Measurements from ENCODE around the gene NATD1.

Gene NATD1

DNA sequence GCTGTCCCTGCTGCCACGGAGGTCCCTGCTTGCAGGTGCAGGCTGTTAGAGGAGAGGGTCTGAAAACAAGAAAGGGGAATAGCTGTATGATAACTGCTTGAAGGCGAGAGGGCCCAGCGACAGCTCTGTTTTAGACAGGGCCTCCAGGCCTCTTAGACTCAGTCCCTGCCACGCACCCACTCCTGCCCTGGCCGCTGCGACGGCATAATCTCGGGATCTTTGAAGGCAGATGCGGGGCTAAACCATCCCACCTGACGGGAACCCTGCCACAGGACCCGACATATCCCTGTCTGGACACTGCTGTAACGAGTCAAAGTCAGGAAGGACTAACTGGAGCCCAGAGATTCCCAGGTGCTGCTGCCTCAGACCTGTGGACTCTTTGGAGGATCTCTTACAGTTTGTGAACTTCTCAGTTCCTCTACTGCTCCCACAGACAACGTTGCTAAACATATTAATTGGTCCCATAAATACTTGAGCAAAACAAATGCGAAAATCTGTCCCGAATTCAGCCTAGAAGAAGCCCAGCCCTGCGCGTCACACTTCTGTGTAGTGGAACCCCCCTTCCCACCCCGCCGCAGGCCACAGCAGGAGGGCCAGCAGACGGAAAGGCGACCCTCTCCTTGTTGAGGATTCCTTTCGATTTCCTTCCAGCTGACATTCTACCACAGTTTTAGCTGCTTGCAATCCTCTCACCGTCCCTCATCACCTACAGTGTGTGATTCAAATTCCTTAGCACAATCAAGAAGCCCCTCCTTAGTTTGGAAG is 38.3 kb downstream of the NATD1 start:
- ATAC-seq (ENCODE audit: low read depth) = peak; percentile 3
- H3K36me3 Mint-ChIP-seq = peaks cover 5% of the 10 kb centered on the region
- H3K27me3 Mint-ChIP-seq = no peaks in the 10 kb centered on the region
- peaks cover 20% of the 10 kb centered on the region for H3K4me1 Mint-ChIP-seq
- H3K9me3 Mint-ChIP-seq = no peaks in the 10 kb centered on the region
- DNase-seq (ENCODE audit: low spot score in 2 of 2) = peak in 1 of 2 donors; percentile 5
- peak overlapping the region; percentile 52 for H3K27ac Mint-ChIP-seq
- peak overlapping the region; percentile 95 for H3K4me3 Mint-ChIP-seq

- Mint-ChIP-seq H3K36me3 (peaks cover 5% of the 10 kb centered on the region), H3K9me3 (no peaks in the 10 kb centered on the region), H3K4me1 (peaks cover 20% of the 10 kb centered on the region), H3K27ac (peak within 1 kb of the TSS; percentile 95), H3K4me3 (peak within 1 kb of the TSS; percentile 95), H3K27me3 (no peaks in the 10 kb centered on the region)
- ATAC-seq (ENCODE audit: low read depth) (peak; percentile 93), DNase-seq (ENCODE audit: low spot score in 2 of 2) (peak; percentile 95 to 98)
Measured at GRCh38 chr17:21214015-21214776, 39.0 kb downstream of the NATD1 start, which contains the start of gene TMEM11. TMEM11 (minus strand) TSS chr17:21214161; CDS start chr17:21214152, 9 bp downstream.

GRCh38 chr17:21213638-21214014 is 39.6 kb downstream of the NATD1 start:
- no peak for ATAC-seq (ENCODE audit: low read depth)
- DNase-seq (ENCODE audit: low spot score in 2 of 2) = no peak
- Mint-ChIP-seq H3K27ac (peak overlapping the region; percentile 95), H3K9me3 (no peaks in the 10 kb centered on the region), H3K4me1 (peaks cover 20% of the 10 kb centered on the region), H3K36me3 (peaks cover 5% of the 10 kb centered on the region), H3K4me3 (peak overlapping the region; percentile 95), H3K27me3 (no peaks in the 10 kb centered on the region)

GRCh38 chr17:21212826-21213637 is 40.2 kb downstream of the NATD1 start:
- Mint-ChIP-seq H3K27ac (peak overlapping the region; percentile 95), H3K27me3 (no peaks in the 10 kb centered on the region), H3K36me3 (peaks cover 5% of the 10 kb centered on the region), H3K4me1 (peaks cover 20% of the 10 kb centered on the region), H3K9me3 (no peaks in the 10 kb centered on the region), H3K4me3 (peak overlapping the region; percentile 95)
- DNase-seq (ENCODE audit: low spot score in 2 of 2) (no peak), ATAC-seq (ENCODE audit: low read depth) (no peak)

GRCh38 chr17:21211825-21212479 is 41.3 kb downstream of the NATD1 start:
- Mint-ChIP-seq H3K36me3 (peaks cover 5% of the 10 kb centered on the region), H3K4me3 (peak overlapping the region; percentile 39), H3K9me3 (no peaks in the 10 kb centered on the region), H3K27ac (peak overlapping the region; percentile 31), H3K4me1 (peaks cover 20% of the 10 kb centered on the region), H3K27me3 (no peaks in the 10 kb centered on the region)
- DNase-seq (ENCODE audit: low spot score in 2 of 2) = no peak
- ATAC-seq (ENCODE audit: low read depth) = no peak

DNA sequence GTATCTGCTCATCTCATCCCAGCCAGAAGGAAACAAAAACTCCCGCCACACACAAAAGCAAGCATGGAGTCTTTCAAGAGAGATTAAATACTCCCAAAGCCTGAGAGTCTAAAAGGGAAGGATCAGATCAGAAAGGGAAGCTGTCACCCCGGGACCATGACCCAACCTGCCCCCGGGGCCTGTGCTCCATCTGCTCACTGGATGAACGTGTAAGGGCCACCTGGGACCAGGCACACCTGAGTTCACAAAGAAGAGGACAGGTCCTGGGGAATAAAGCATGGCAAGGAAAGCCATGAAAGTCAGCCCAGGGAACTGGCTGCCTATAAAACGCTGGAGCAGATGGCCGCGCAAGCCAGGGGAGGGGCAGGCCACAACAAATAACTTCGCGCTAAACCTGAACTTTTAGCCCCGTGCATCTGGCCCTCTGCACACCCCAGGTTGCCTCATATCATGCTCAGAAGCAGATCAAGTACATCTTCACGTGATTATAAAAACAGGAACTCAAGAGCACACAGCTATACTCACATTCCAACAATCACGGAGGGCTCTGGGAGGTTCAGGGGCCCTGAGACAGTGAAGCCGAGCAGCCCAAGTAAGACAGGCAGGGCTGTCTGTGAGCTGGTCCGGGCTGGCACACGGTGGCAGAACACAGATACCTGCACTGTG is 42.7 kb downstream of the NATD1 start:
- Mint-ChIP-seq H3K36me3 (peaks cover 5% of the 10 kb centered on the region), H3K27ac (no peak overlapping the region), H3K4me1 (peaks cover 23% of the 10 kb centered on the region), H3K9me3 (no peaks in the 10 kb centered on the region), H3K27me3 (no peaks in the 10 kb centered on the region), H3K4me3 (no peak overlapping the region)
- no peak for ATAC-seq (ENCODE audit: low read depth)
- DNase-seq (ENCODE audit: low spot score in 2 of 2) = no peak

DNA sequence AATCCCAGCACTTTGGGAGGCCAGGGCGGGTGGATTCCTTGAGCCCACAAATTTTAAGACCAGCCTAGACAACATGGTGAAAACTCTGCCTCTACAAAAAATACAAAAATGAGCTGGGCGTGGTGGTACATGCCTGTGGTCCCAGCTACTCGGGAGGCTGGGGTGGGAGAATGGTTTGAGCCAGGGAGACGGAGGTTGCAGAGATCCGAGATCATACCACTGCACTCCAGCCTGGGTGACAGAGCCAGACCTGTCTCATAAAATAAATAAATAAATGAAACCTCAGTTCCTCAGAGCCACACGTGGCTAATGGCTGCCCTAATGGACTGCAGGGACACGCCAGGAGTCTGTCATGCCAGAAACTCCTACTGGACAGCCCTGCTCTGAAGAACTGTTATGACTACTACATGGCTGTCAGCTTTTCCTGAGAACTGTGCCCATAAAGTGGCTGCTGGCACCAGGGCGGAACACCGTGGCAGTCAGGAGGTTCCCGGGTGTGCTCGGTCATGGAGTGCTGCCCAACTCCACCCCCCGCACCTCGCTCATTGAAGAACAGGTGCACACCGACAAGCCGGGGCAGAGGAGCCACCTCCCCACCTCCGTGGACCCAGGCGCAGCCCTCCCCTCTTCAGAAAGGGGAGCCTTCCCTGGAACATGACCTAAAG is 43.6 kb downstream of the NATD1 start:
- Mint-ChIP-seq H3K27me3 (no peaks in the 10 kb centered on the region), H3K4me3 (no peak overlapping the region), H3K9me3 (no peaks in the 10 kb centered on the region), H3K36me3 (peaks cover 5% of the 10 kb centered on the region), H3K27ac (no peak overlapping the region), H3K4me1 (peaks cover 25% of the 10 kb centered on the region)
- no peak for ATAC-seq (ENCODE audit: low read depth)
- DNase-seq (ENCODE audit: low spot score in 2 of 2) = no peak

- Mint-ChIP-seq H3K4me3 (no peak overlapping the region), H3K4me1 (peaks cover 27% of the 10 kb centered on the region), H3K9me3 (no peaks in the 10 kb centered on the region), H3K36me3 (peaks cover 3% of the 10 kb centered on the region), H3K27me3 (no peaks in the 10 kb centered on the region), H3K27ac (no peak overlapping the region)
- ATAC-seq (ENCODE audit: low read depth) (no peak), DNase-seq (ENCODE audit: low spot score in 2 of 2) (no peak)
Measured at GRCh38 chr17:21208352-21208751, 44.9 kb downstream of the NATD1 start.

DNA sequence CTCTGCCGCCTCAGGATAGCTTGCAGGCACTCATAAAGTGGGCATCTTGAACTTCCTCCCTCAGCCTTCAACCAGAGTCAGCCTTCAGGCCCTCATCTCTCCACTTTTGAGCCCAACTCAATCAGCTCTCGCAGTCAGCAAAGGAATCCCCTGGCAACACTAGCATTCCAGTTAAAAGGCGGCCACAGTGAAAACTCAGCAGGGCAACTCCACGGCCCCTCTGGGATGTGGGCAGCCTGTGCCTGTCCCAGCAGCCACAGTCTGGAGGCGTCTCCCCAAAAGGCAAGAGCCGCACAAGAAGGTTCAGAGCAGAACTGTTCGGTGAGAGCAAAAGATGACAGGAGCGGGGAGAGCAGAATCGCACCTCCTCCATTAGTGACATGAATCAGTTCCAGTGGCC is 48.3 kb downstream of the NATD1 start:
- DNase-seq (ENCODE audit: low spot score in 2 of 2) (no peak), ATAC-seq (ENCODE audit: low read depth) (no peak)
- no peak overlapping the region for H3K4me3 Mint-ChIP-seq
- no peak overlapping the region for H3K27ac Mint-ChIP-seq
- peaks cover 27% of the 10 kb centered on the region for H3K4me1 Mint-ChIP-seq
- H3K36me3 Mint-ChIP-seq = peaks cover 2% of the 10 kb centered on the region
- no peaks in the 10 kb centered on the region for H3K27me3 Mint-ChIP-seq
- H3K9me3 Mint-ChIP-seq = no peaks in the 10 kb centered on the region

DNA sequence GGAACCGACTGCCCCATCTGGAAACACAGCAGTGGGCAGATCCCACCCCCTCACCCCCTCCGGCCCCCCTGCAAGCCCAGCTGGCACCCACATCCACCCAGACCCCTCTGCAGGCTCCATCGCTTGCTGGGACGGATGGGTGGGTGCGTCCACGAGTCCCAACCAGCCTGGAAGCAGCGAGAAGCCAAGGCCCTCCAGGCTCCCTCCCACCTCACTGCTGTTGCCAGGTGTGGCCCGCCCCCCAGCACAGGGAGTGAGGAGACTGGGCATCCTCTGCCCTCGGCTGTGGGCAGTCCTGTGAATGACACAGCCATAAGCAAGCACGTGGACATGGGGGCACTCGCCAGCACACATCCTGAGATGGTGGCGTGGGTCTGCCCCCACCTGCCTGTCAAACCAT is 50.7 kb downstream of the NATD1 start:
- ATAC-seq (ENCODE audit: low read depth) (no peak), DNase-seq (ENCODE audit: low spot score in 2 of 2) (no peak)
- no peaks in the 10 kb centered on the region for H3K9me3 Mint-ChIP-seq
- peaks cover 29% of the 10 kb centered on the region for H3K4me1 Mint-ChIP-seq
- peaks cover 7% of the 10 kb centered on the region for H3K36me3 Mint-ChIP-seq
- H3K4me3 Mint-ChIP-seq = no peak overlapping the region
- no peaks in the 10 kb centered on the region for H3K27me3 Mint-ChIP-seq
- H3K27ac Mint-ChIP-seq = no peak overlapping the region

DNA sequence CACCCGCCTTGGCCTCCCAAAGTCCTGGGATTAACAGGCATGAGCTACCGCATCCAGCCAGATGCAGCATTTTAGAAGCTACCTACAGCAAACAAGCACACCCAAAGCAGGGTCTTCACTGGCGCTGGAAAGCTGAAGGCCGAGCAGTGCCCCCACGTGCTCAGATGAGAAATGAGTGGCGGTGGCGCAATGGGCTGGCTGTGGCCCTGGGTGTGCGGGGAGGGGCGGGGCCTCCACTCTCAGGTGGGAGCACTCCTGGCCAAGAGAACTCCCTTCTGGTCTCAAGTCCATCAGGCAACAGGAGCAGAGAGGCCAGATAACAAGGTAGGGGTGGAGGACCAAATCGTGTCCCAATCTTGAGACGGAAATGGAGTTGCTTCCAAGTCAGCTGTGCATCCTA is 51.3 kb downstream of the NATD1 start:
- H3K27me3 Mint-ChIP-seq = no peaks in the 10 kb centered on the region

DNA sequence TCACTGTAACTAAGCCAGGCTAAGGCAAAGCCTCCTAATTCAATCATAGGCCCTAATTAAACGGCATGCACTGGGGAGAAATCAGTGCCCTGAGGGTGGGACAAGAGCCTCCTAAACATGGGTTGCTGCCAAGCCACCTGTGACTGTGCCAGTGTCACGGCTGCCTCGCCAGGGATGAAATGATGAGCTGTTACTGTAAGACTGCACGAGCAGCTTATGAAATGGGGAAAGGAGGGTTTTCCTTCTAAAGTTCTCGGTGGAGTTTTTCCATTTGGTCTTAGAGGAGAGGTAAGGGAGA is 52.0 kb downstream of the NATD1 start:
- Mint-ChIP-seq H3K36me3 (peaks cover 11% of the 10 kb centered on the region), H3K9me3 (no peaks in the 10 kb centered on the region), H3K27me3 (no peaks in the 10 kb centered on the region), H3K4me3 (no peak overlapping the region), H3K4me1 (peaks cover 29% of the 10 kb centered on the region), H3K27ac (no peak overlapping the region)
- no peak for DNase-seq (ENCODE audit: low spot score in 2 of 2)
- ATAC-seq (ENCODE audit: low read depth) = no peak

More for the DNA sequence above, 51.3 kb downstream of the NATD1 start:
- Mint-ChIP-seq H3K36me3 (peaks cover 8% of the 10 kb centered on the region), H3K4me1 (peaks cover 29% of the 10 kb centered on the region), H3K9me3 (no peaks in the 10 kb centered on the region), H3K27ac (no peak overlapping the region), H3K4me3 (no peak overlapping the region)
- ATAC-seq (ENCODE audit: low read depth) = no peak
- no peak for DNase-seq (ENCODE audit: low spot score in 2 of 2)
